Measurements from ENCODE around the gene NLGN1. TPM values are rescaled to one million over a fixed set of nuclear protein-coding genes. Genes with fewer than 3 reads are reported as not detected.

The NLGN1 gene
- polyA plus RNA-seq, 1 donor from 2014 or later = 2.7 TPM

DNA sequence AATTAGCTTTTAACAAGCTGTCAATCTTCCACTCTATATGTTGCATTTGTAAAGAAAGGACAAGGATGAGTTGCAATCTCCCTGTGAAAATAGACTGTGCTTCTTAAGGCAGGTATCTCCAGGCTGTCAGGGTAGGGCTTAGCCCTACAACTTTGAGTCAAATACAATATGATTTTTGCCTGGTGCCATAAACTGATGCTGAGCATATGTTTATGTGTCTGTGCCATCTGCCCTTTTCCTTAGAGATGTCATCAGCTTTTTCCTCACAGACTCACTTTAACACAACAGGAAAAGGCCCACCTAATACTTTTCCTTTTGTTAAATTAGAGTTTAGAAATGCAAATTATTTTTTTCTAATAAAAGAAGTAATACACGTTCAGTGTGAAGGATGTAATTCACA, 548.3 kb downstream of the NLGN1 start:
- Histone ChIP-seq H3K27ac (ENCODE audit: low read length) (no peak overlapping the region), H3K9ac (ENCODE audit: low read length) (no peak overlapping the region)
- TF ChIP-seq RAD21 (conservative IDR thresholded peaks at IDR 0.05) (no peak), EZH2 (IDR thresholded peaks at IDR 0.05; ENCODE audit: borderline replicate concordance, insufficient read depth, low read length, poor library complexity, severe bottlenecking) (no peak), TAF1 (IDR thresholded peaks at IDR 0.05; ENCODE audit: low read depth) (no peak), REST (IDR thresholded peaks at IDR 0.05; ENCODE audit: borderline replicate concordance) (no peak), POLR2AphosphoS5 (IDR thresholded peaks at IDR 0.05) (no peak), EP300 (conservative IDR thresholded peaks at IDR 0.05; ENCODE audit: poor library complexity, severe bottlenecking) (no peak), CTCF (IDR thresholded peaks at IDR 0.05; ENCODE audit: poor library complexity, severe bottlenecking) (no peak)

DNA sequence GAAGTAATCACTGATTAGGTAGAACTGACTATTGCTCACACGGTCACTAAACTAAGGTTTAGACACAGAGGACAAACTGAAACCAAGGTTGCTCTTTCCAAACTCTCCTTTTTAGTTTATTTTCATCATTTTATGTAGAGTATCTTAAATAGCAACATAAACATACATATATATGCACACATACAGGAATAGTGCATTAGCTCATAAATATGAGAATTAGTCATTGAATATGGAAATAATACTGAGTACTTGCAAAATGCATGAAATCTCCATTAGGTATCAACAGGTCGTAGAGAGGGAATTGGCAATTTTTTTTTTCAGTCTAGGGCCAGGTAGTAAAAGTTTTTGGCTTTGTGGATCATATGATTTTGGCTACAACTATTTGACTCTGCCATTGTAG, 557.1 kb downstream of the NLGN1 start:
- Histone ChIP-seq H2AFZ (ENCODE audit: low read depth, low read length) (no peak overlapping the region), H3K9me3 (ENCODE audit: low read length) (peaks cover 4% of the 10 kb centered on the region), H3K27me3 (ENCODE audit: insufficient read depth, low read depth, low read length) (no peaks in the 10 kb centered on the region), H3K4me3 (ENCODE audit: low read length) (no peak overlapping the region), H3F3A (ENCODE audit: insufficient read depth, low read length, poor library complexity, severe bottlenecking) (no peaks in the 10 kb centered on the region), H3K27ac (ENCODE audit: low read length) (no peak overlapping the region), H3K79me2 (replicated peaks; ENCODE audit: insufficient read depth, low read length) (no peaks in the 10 kb centered on the region), H3K4me2 (ENCODE audit: low read length) (no peak overlapping the region), H3K9me2 (ENCODE audit: insufficient read depth, low read length) (no peaks in the 10 kb centered on the region), H3K9ac (ENCODE audit: low read length) (no peak overlapping the region), H3K36me3 (ENCODE audit: insufficient read depth, low read length) (no peaks in the 10 kb centered on the region), H4K20me1 (ENCODE audit: insufficient read depth) (no peaks in the 10 kb centered on the region)
- no peak for TF ChIP-seq RAD21 (conservative IDR thresholded peaks at IDR 0.05)
- TF ChIP-seq POLR2AphosphoS5 (IDR thresholded peaks at IDR 0.05) = no peak

More for the DNA sequence above, 548.3 kb downstream of the NLGN1 start:
- no peak overlapping the region for H3K4me3 ChIP-seq (ENCODE audit: low read length)
- no peaks in the 10 kb centered on the region for H3K79me2 ChIP-seq (replicated peaks; ENCODE audit: insufficient read depth, low read length)
- H3F3A ChIP-seq (ENCODE audit: insufficient read depth, low read length, poor library complexity, severe bottlenecking) = no peaks in the 10 kb centered on the region
- no peaks in the 10 kb centered on the region for H3K9me3 ChIP-seq (ENCODE audit: low read length)
- H2AFZ ChIP-seq (ENCODE audit: low read depth, low read length) = no peak overlapping the region
- no peaks in the 10 kb centered on the region for H3K9me2 ChIP-seq (ENCODE audit: insufficient read depth, low read length)
- H3K4me2 ChIP-seq (ENCODE audit: low read length) = no peak overlapping the region
- no peaks in the 10 kb centered on the region for H3K36me3 ChIP-seq (ENCODE audit: insufficient read depth, low read length)
- H4K20me1 ChIP-seq (ENCODE audit: insufficient read depth) = no peaks in the 10 kb centered on the region
- no peaks in the 10 kb centered on the region for H3K27me3 ChIP-seq (ENCODE audit: insufficient read depth, low read depth, low read length)

GRCh38 chr3:173957646-173958045, 560.1 kb downstream of the NLGN1 start:
- H2AFZ ChIP-seq (ENCODE audit: low read depth, low read length) = no peak overlapping the region
- no peak overlapping the region for H3K27ac ChIP-seq (ENCODE audit: low read length)
- H3K36me3 ChIP-seq (ENCODE audit: insufficient read depth, low read length) = no peaks in the 10 kb centered on the region
- H3K4me2 ChIP-seq (ENCODE audit: low read length) = no peak overlapping the region
- H3K27me3 ChIP-seq (ENCODE audit: insufficient read depth, low read depth, low read length) = no peaks in the 10 kb centered on the region
- no peaks in the 10 kb centered on the region for H3F3A ChIP-seq (ENCODE audit: insufficient read depth, low read length, poor library complexity, severe bottlenecking)
- H3K9ac ChIP-seq (ENCODE audit: low read length) = no peak overlapping the region
- peaks cover 4% of the 10 kb centered on the region for H3K9me3 ChIP-seq (ENCODE audit: low read length)
- no peak for TF ChIP-seq REST (IDR thresholded peaks at IDR 0.05; ENCODE audit: borderline replicate concordance)
- TF ChIP-seq SMC3 (conservative IDR thresholded peaks at IDR 0.05; ENCODE audit: poor library complexity) = no peak
- no peak for TF ChIP-seq TAF1 (IDR thresholded peaks at IDR 0.05; ENCODE audit: low read depth)
- TF ChIP-seq RAD21 (conservative IDR thresholded peaks at IDR 0.05) = no peak
- TF ChIP-seq EP300 (conservative IDR thresholded peaks at IDR 0.05; ENCODE audit: poor library complexity, severe bottlenecking) = no peak
- no peak for TF ChIP-seq CTCF (IDR thresholded peaks at IDR 0.05; ENCODE audit: poor library complexity, severe bottlenecking)
- TF ChIP-seq POLR2AphosphoS5 (IDR thresholded peaks at IDR 0.05) = no peak
- no peak for TF ChIP-seq MXI1 (conservative IDR thresholded peaks at IDR 0.05; ENCODE audit: poor library complexity, severe bottlenecking)
- no peak for TF ChIP-seq EZH2 (IDR thresholded peaks at IDR 0.05; ENCODE audit: borderline replicate concordance, insufficient read depth, low read length, poor library complexity, severe bottlenecking)
- no peaks in the 10 kb centered on the region for H3K9me2 ChIP-seq (ENCODE audit: insufficient read depth, low read length)
- H4K20me1 ChIP-seq (ENCODE audit: insufficient read depth) = no peaks in the 10 kb centered on the region
- no peak overlapping the region for H3K4me3 ChIP-seq (ENCODE audit: low read length)
- H3K79me2 ChIP-seq (replicated peaks; ENCODE audit: insufficient read depth, low read length) = no peaks in the 10 kb centered on the region

Data from neural cell (in vitro differentiated cells).